HG02981 (cell line): ENCODE results near the gene TMED8.
"Not testable (repeated sequence)": the region's sequence is repeated elsewhere in the genome, so short reads cannot be mapped to it uniquely, and the experiment has no call there.

Source experiments
- ATAC-seq: cut with Tn5 transposase; IDR thresholded peaks from one replicate; pipeline ENCODE4 v1.9.1; 2021; ENCODE audit warnings: mild to moderate bottlenecking, moderate library complexity; ENCODE audit not compliant: unreplicated experiment

The TMED8 gene

DNA sequence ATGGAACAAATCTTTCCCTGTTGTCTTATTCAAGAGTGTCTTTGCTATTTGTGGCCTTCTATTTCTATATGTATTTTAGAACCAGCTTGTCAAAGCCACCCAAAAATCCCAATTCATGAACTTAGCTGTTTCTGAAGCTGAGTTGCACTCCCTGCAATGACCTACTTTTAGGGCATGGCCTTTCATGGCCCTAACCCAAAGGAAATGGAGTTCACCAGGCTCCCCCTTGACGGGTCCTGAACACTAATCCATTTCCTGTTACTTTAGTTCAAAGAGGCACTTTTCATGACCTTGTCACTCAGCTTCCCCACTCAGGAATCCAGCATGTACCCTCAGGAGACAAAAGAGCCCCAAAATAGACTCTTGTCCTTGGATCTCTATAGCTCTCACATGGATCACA, 7.6 kb downstream of the TMED8 start:
- ATAC-seq, result no peak

DNA sequence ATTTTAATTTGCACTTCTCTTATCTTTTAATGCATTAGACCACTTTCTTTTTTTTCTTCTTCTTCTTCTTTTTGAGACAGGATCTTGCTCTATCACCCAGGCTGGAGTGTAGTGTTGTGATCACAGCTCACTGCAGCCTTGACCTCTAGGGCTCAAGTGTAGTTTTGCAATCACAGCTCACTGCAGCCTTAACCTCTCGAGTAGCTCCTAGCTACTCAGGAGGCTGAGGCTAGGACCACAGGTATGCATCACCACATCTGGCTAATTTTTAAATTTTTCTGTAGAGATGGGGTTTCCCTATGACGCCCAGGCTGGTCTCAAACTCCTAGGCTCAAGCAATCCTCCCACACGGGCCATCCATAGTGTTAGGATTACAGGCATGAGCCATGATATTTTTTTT, 12.7 kb downstream of the TMED8 start:
- peak; percentile 76 for ATAC-seq

DNA sequence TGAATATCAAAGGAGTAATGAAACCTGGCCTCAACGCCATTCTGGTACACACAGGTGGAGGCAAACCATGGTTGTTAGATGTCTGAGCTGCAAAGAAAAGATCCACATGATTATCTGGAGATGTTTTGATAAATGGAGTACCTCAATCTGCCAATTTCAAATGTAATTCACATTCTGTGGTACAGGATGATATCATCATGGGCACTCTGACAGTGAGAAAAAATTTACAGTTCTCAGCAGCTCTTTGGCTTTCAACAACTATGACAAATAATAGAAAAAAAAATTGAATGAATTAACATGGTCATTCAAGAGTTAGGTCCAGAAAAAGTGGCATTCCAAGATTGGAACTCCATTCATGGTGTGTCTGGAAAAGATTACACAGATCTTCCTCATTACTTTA, 17.3 kb downstream of the TMED8 start:
- ATAC-seq, result no peak

DNA sequence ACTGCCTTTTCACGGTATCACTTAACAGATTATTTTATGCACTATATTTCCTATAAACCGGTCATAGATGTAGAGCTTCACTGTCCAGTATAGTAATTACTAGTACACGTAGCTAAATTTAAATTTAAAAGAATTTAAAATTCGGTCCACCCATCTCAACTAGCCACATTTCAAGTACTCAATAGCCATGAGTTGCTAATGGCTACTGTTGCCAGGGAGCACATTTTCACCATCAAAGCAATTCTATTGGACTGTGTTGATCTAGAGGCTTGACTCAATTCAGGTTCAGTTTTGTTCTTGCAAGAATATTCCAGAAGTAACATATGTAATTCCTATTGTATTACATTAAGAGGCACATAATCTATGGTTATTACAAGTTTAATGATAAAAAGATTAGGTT, 20.0 kb downstream of the TMED8 start:
- ATAC-seq, result no peak

DNA sequence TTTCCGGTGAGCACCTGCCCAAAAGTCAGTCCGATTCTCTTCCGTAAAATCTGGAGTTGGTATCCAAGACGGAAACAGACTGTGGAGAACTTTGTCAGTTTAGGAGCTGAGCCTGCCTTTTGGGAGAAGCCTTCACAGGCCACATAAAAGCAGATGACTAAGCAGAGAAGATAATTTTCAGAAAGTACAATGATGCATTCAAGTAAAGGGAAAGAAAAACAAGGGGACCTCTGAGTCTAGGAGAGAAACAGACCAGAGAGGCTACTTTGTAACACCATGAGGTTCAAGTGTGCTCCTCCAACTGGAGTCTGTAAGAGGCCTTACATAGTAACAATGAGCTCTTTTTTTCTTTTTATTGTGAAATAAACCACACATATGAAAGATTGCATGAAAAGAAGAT, 21.1 kb downstream of the TMED8 start:
- ATAC-seq, result no peak

DNA sequence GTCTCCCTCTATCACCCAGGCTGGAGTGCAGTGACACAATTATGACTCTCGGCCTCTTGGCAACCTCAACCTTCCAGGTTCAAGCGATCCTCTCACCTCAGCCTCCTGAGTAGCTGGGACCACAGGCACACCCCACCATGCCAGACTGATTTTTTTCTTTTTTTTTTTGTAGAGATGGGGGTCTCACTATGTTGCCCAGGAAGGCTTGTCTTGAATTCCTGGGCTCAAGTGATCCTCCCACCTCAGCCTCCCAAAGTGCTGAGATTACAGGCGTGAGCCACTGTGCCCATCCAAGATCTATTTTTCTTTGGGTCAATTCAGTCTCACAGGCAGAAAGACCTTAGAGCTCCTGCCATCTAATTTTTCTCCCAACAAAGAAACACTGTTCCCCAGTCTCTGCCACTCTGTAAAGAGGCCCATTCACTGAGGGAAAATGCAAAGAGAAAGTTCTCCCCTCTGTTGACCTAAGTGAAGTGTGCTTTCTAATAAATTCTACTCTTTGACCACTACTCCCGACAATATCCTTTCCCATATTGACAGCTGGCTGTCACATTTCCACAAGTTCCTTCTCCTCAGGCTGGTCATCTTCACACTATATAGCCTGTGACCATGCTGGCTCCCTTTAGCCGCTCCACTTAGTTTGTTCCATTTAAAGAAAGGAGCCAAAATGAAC, 23.3 kb downstream of the TMED8 start:
- no peak for ATAC-seq

DNA sequence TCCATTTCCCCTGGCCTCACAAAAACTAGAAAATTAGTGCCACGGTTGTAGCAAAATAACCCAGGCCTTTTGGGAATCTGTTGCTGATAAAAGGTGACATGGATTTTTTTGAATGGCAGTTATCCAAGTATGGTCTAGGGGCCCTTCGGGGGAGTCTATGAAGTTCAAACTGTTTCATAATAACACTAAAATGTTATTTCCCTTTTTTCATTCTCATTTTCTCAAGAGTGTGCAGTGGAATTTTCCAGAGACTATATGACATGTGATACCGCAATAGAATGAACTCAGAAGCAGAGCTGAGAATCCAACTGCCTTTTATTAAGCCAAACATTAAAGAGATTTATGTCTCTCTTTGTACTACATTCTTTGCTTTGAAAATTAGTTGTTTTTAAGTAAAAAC, 29.1 kb downstream of the TMED8 start:
- no peak for ATAC-seq

DNA sequence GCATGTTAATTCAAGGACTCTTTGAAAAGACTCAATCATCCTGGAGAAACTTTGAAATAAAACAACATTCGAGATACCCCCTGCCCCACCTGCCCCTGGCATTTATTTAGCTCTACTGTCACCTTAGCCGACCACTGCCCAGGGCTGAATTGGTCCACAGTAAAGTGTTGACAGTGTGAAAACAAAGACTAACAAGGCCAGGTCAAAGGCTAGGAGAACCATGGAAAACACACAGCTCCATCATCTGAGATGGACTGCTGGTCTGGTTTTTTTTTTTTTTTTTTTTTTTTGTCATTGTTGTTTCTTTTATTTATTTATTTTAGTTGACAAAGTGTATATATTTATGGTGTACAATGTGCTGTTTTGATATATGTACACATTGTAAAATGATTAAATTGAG, 30.4 kb downstream of the TMED8 start:
- ATAC-seq, result no peak

DNA sequence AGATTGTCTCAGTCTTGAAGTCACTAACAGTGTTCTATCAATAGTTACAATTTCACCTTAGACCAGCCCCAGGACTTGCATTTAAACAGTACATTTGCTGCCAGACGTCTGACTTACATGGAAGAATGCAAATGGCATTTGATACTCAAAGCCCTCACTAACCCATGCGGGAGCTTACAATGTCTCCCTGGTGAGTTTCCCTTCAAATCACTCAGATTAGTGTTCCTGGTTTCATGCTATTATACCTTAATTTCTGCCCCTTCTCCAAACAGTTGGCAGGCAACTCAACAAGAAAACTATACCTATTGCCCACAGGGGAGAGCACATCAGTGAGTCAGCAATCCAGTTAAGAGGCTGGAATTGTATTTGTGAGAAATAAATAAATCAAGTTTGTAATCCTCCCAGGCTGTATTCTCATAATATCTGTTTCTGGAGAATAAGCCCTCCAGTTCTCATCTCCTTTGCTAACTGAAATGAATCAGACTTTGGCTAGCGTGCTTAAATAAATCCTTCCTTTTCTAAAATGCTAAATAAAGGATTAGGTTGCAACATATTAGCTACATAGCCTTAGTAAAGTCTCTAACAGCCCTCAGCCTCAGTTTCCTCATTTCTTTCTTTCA, 32.4 kb downstream of the TMED8 start:
- ATAC-seq, result no peak

DNA sequence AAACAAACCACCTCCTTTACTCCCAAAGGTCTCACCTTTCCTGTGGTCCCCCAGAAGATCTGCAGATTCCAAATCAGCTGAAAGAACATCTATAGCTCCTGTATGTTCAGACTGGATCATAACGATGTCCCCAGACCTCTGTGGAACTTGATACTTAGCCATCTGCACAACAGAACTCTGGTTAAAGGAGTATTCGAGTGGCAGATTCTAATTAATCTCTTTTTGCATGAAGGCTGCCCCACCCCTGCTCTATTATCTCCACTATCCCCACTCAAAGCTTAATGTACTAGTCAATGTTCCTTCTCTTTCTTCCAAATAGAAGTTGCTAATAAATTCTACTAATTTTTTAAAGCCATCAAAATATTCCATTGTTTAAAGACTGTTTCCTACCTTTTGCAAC, 33.2 kb downstream of the TMED8 start:
- no peak for ATAC-seq

DNA sequence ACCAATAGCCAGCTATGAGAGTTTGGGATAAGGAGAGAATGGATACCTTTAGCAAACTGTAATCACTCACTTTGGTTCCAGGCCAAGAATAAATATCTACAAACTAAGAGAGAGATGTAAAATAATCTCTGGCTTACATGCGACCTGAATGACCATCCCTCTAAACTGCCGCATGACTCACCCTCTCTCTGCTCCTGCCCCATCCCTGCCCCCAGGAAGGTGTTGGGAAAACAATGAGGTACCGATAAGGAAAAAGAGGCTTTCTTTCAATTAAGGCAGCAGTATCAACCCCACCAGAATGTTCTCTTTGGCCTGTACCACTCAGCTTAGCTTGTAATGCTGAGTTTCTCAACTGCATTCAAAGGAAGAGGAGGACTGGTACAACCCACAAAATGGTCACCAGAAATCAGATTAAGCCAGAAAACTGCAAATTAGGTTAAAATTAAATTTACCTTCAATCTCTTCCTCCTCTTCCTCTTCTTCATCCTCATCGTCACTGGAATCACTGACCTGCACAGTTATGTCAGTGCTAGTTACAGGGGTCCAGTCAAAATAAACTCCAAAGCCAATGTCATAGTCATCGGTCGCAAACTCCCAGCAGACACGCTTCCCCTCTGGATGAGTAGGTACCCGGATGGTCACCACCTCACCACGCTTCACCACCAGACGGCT, 34.0 kb downstream of the TMED8 start:
- no peak for ATAC-seq

DNA sequence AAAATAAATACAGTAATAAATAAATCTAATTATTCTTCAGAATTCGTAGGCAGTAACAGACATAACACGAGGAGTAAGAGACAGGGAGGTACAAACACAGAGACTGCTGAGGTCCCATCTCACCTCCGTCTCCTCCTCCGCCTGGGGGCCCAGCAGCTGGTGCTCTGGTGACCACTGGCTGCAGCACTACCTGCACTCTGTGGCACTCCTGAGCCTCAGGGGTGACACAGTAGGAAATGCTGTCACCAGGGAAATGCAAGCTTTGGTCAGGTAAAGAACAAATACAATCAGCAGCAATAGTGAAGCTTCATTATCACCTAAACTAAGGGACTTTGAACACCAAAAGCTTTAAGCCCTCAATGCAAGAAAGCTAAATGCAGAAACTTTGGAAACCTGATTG, 36.5 kb downstream of the TMED8 start:
- ATAC-seq, result no peak

DNA sequence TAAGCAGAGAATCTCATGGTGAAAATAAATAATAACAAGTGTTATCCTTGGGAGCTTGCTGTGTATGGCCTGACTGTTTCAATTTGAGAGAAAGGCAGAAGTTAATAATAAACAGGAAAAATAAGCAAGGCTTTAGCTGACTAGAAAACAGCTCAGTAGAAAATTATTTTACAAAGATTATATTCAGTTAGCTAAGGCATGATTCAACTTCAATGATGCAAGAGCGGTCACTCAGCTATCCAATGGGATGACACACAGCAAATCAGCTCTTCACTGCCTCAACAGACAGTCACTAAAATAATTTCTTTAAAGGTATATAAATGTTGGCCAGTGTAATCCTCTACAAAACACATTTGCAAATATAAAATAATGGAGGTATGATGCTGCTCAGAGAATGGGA, 37.5 kb downstream of the TMED8 start:
- ATAC-seq, result no peak

DNA sequence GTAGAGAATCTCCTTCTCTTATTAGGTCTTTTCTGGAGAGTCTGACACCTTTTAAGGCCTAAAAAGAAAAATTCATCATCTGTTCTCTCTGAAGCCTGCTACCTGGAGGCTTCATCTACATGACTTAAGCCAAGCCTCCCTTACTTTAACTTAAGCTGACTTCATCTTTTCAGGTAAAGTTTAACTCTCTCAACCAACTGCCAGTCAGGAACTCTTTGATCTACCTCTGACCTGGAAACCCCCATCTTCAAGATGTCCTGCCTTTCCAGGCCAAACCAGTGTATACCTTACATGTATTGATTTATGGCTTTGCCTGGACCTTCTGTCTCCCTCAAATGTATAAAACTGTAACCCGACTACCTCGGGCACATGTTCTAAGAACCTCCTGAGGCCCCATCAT, 38.6 kb downstream of the TMED8 start:
- no peak for ATAC-seq

DNA sequence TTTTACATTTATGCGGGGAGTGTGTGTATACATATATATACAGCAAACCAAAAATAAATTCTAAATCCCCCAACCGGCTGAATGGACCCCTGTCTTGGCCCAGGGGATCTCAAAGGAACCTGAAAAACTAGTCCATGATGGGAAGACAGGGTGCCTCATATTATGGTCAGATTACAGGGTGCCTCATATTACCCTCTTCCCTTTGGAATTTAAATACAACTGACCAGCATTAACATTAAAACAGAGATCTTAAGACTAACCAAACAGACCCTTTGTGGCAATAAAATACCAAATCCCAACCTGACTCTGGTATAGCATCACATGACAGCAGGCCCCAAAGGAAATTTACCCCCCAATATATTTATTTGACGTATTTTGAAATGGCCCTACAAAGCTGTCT, 39.0 kb downstream of the TMED8 start:
- no peak for ATAC-seq

DNA sequence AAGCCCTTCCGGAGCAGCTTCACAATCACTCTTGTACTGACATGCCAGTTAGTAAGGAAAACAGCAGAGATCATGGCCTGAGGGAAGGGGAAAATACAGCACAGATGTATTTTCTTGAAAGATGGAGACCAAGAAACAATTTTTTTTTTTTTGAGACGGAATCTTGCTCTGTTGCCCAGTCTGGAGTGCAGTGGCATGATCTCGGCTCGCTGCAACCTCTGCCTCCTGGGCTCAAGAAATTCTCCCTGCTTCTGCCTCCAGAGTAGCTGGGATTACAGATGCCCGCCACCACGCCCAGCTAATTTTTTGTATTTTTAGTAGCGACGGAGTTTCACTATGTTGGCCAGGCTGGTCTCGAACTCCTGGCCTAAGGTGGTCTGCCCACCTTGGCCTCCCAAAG, 39.6 kb downstream of the TMED8 start:
- ATAC-seq, result not testable (repeated sequence)

DNA sequence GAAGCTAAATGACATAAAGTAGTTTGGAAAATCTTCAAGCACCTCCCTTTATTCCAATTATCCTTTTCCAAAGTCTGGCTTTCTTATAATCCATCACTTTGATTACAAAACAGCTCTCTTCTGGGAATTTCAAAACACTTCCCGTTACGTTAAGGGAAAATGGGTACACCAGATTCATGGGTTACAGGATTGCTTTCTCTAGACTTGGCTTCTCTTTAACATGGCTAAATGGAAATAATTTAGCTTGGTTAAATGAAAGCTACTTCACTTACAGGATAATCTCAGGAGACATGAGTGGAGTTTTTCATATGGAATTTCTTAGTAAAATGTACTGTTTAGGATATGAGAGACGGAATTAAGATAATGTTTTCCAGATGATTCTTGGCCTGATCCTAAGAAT, 41.3 kb downstream of the TMED8 start:
- ATAC-seq, result no peak

DNA sequence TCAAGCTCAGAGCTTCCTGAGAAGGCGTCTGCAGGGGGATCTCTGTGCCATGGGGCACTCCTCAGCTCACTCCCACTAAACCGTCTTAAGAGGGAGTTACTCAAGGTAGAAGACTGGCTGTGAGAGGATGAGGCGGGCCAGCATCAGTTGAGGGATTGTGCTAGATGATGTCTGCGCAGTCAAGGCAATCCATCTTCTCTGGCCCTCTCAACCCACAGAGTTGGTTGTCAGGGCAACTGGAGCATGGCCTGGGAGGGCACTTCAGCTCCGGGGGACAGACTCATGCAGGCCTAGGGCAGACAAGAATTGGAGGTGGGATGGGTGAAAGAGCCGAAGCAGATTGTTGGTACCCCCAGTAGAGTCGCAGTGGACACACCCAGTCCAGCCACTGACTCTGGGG, 47.0 kb downstream of the TMED8 start:
- ATAC-seq, result no peak

DNA sequence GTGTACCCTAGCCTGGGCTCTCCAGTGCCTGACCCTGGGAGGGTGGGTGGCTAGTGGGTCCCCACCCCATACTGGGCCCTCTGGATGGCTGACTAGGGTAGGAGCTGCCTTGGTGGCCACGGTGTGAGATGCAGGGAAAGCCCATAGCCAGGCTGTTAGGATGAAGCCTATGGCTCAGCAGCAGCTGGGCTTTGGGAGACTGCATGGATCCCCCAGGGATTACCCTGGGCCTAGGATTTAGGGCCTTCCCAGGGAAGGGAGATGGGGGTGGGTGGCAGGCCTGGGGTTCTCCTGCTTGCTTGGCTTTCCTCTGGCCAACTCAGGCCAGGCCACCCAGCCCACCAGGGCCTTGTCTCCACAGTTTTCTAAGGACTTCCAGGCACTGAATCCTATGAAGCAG, 49.8 kb downstream of the TMED8 start:
- ATAC-seq, result no peak

DNA sequence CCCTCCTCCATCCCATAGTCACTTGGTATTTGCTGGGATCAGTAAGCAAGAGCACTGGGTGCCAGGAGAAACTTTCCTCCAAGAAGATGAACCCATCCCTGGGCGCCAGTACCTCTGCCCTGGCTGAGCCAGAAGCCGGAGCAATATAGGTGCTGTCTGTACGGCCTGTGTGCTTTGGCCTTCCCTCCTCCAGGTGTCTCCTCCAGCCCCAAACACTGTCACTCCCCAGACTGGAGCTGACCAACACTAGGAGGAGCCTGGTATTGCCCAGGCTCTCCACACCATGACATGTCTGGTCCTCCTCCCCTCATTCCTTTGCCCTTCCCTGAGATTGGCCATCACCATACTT, 51.2 kb downstream of the TMED8 start:
- ATAC-seq, result no peak

DNA sequence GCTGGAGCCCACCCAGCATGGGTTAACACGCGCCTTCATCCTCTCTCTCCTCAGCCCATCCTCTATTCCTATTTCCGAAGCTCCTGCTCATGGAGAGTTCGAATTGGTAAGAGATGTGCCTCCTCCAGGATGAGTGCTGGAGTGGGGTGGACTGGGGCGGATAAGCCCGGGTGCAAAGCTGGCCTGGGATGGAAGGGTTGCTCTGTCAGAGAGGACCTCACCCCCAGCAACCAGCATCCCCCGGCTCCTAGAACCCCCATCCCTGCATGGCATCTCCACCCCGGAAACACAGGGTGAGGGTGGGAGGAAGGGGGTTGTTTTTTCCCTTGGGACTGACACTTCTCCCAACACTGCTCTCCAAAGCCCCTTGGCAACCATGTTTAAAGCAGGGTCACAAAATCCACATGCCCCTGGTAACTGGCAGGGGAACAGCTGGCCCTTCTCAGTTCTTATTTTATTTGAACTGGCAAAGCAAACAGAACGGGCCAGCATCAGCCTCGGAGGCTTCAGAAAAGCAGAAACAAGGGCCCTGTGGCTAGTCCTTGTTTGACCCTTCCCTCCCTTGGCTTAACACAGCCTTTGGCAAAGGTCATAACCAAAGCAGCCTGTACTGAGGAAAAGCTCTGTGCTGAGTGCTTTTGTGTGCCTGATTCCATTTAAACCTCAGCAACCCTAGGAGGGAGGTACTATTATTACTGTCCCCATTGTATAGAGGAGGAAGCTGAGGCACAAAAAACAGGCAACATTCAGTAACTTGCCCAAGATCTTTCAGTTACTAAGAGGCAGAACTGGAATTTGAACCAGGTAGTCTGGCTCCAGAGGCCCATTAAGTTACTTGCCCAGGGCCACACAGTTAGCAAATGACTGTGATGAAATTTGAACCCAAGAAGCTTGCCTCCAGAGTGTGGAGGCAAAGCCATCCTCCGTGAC, 51.8 kb downstream of the TMED8 start:
- no peak for ATAC-seq

DNA sequence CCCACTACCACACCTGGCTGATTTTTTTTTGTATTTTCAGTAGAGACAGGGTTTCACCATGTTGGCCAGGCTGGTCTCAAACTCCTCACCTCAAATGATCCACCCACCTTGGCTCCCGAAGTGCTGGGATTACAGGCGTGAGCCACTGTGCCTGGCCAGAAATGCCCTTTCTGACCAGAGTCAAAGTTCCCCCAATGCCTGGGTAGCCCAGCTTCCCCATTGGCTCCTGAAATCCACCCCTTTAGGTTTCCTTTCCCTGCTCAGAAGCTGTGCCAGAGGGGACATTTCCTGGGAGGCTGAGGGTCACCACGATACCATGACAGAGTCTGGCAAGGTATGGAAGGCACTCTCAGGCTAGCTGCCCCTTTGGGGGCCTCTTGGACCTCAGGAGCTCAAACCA, 52.6 kb downstream of the TMED8 start:
- no peak for ATAC-seq
